Body of pancreas (tissue), 4 donors: ENCODE results near the gene ARHGAP24. TPM values are rescaled to one million over a fixed set of nuclear protein-coding genes. Genes with fewer than 3 reads are reported as not detected.

Experiments used
- ATAC-seq: fragments of 150-250 bp; one replicate; pipeline ENCODE4 v1.9.1; 2016
- DNase-seq, 4 donors: peaks; one replicate each; pipeline ENCODE4 v3.0.0-alpha.2; 2019
- H3K27ac ChIP-seq, 4 donors: fragments of 200-600 bp; sonication (generic); 1 replicate in 3 of 4; 2 replicates in 1 of 4; pipeline versions ENCODE4 v1.5.1 to v1.6.1; 2016 to 2019; ENCODE audit warnings: mild to moderate bottlenecking in 1 of 4, mixed read lengths in 1 of 4, moderate library complexity in 1 of 4
- H3K27me3 ChIP-seq, 2 donors: fragments of 200-600 bp; sonication (generic); one replicate each; pipeline ENCODE4 v1.6.0; 2016; ENCODE audit warnings: mild to moderate bottlenecking in 1 of 2
- H3K36me3 ChIP-seq, 2 donors: fragments of 200-600 bp; sonication (generic); replicated peaks in 1 of 2; 2 replicates each; pipeline ENCODE4 v1.5.1; 2016; ENCODE audit warnings: low read depth in 2 of 2; ENCODE audit not compliant: insufficient read depth in 1 of 2
- H3K4me1 ChIP-seq: fragments of 200-600 bp; sonication (generic); one replicate; pipeline ENCODE4 v1.6.0; 2016
- H3K4me3 ChIP-seq, 2 donors: fragments of 200-600 bp; sonication (generic); 1 replicate in 1 of 2; 2 replicates in 1 of 2; pipeline ENCODE4 v1.5.1; 2016 to 2019
- H3K9me3 ChIP-seq, 3 donors: fragments of 200-600 bp; sonication (generic); 1 replicate in 2 of 3; 2 replicates in 1 of 3; pipeline ENCODE4 v1.5.1; 2016
- CTCF ChIP-seq, 7 experiments: fragments of 450-650 bp in 4 of 7; fragments of 200-600 bp in 3 of 7; sonication (generic) in 3 of 7; IDR thresholded peaks; one replicate each; pipeline ENCODE4 v1.5.1; 2016 to 2019; ENCODE audit warnings: antibody characterized with exemption in 7 of 7
- POLR2A ChIP-seq, 3 donors: fragments of 450-650 bp; IDR thresholded peaks; one replicate each; pipeline ENCODE4 v1.6.1; 2016; ENCODE audit warnings: antibody characterized with exemption in 3 of 3, mild to moderate bottlenecking in 2 of 3
- WGBS, 2 donors: methylation state at CpG; one replicate each; pipeline ENCODE4 v1.1.5; 2017; 5-methylcytosine and 5-hydroxymethylcytosine counted together
- intact Hi-C: fragments of 100-400 bp; cut with DNase I; formaldehyde crosslinking; loops from one replicate; pipeline ENCODE4 v1.15.1; 2023
- total RNA-seq, 2 donors: library from RNA; depleted of rRNA; stranded (reverse); fragments of >200 nt; gene quantifications; one replicate each; pipeline ENCODE4 v1.1.0, GENCODE V29; 2016

ARHGAP24 gene
- total RNA-seq, 2 donors from 2014 or later, result 43.3 to 113 TPM

GRCh38 chr4:85937507-85937906, 462.6 kb downstream of the ARHGAP24 start:
- ATAC-seq (peak; percentile 58), DNase-seq (no peak)
- WGBS, 2 donors, result 19% methylated on average over 2 of the region's 2 CpGs
- Histone ChIP-seq H3K27ac (peak overlapping the region; percentile 30 to 79 (median 45)), H3K4me1 (peaks cover 49% of the 10 kb centered on the region), H3K27me3 (no peaks in the 10 kb centered on the region), H3K36me3 (no peaks in the 10 kb centered on the region), H3K4me3 (no peak overlapping the region), H3K9me3 (no peaks in the 10 kb centered on the region)
- TF ChIP-seq CTCF (IDR thresholded peaks at IDR 0.05) (no peak), POLR2A (IDR thresholded peaks at IDR 0.05) (no peak)
- intact Hi-C loops, result no loop called here

GRCh38 chr4:85938062-85938461, 463.1 kb downstream of the ARHGAP24 start:
- Histone ChIP-seq H3K4me3 (no peak overlapping the region), H3K4me1 (peaks cover 44% of the 10 kb centered on the region), H3K27me3 (no peaks in the 10 kb centered on the region), H3K27ac (peak overlapping the region; percentile 30 to 79 (median 45)), H3K36me3 (no peaks in the 10 kb centered on the region), H3K9me3 (no peaks in the 10 kb centered on the region)
- intact Hi-C loops, result no loop called here
- 39 to 40% methylated on average over 5 of the region's 5 CpGs for WGBS, 2 donors
- peak in 3 of 4 donors; percentile 35 to 46 (median 38) for DNase-seq
- TF ChIP-seq CTCF (IDR thresholded peaks at IDR 0.05) (no peak), POLR2A (IDR thresholded peaks at IDR 0.05) (no peak)
- peak; percentile 76 for ATAC-seq

GRCh38 chr4:85938902-85939301, 464.0 kb downstream of the ARHGAP24 start:
- no peak for DNase-seq
- Histone ChIP-seq H3K36me3 (no peaks in the 10 kb centered on the region), H3K4me3 (no peak overlapping the region), H3K4me1 (peaks cover 37% of the 10 kb centered on the region), H3K27me3 (no peaks in the 10 kb centered on the region), H3K27ac (no peak overlapping the region), H3K9me3 (no peaks in the 10 kb centered on the region)
- no peak for ATAC-seq
- 94 to 97% methylated on average over 2 of the region's 2 CpGs for WGBS, 2 donors
- intact Hi-C loops, result no loop called here
- TF ChIP-seq CTCF (IDR thresholded peaks at IDR 0.05) (no peak), POLR2A (IDR thresholded peaks at IDR 0.05) (no peak)

GRCh38 chr4:85939595-85939994, 464.6 kb downstream of the ARHGAP24 start:
- Histone ChIP-seq H3K9me3 (no peaks in the 10 kb centered on the region), H3K36me3 (no peaks in the 10 kb centered on the region), H3K27me3 (no peaks in the 10 kb centered on the region), H3K4me1 (peaks cover 37% of the 10 kb centered on the region), H3K27ac (no peak overlapping the region), H3K4me3 (no peak overlapping the region)
- 75 to 78% methylated on average over 6 of the region's 6 CpGs for WGBS, 2 donors
- intact Hi-C loops, result no loop called here
- ATAC-seq (no peak), DNase-seq (no peak)
- no peak for TF ChIP-seq POLR2A (IDR thresholded peaks at IDR 0.05)
- no peak for TF ChIP-seq CTCF (IDR thresholded peaks at IDR 0.05)

GRCh38 chr4:85940151-85940550, 465.2 kb downstream of the ARHGAP24 start:
- Histone ChIP-seq H3K4me3 (no peak overlapping the region), H3K9me3 (no peaks in the 10 kb centered on the region), H3K4me1 (peaks cover 37% of the 10 kb centered on the region), H3K27ac (peak overlapping the region in 1 of 4 donors; percentile 6), H3K36me3 (no peaks in the 10 kb centered on the region), H3K27me3 (no peaks in the 10 kb centered on the region)
- ATAC-seq (no peak), DNase-seq (no peak)
- intact Hi-C loops, result no loop called here
- no peak for TF ChIP-seq POLR2A (IDR thresholded peaks at IDR 0.05)
- TF ChIP-seq CTCF (IDR thresholded peaks at IDR 0.05), result no peak
